Peyer's patch (tissue), 4 donors: ENCODE results near the gene NT5C3B. TPM values are rescaled to one million over a fixed set of nuclear protein-coding genes. Genes with fewer than 3 reads are reported as not detected.
"Not testable (repeated sequence)": the region's sequence is repeated elsewhere in the genome, so short reads cannot be mapped to it uniquely, and the experiment has no call there.

Experiments
- DNase-seq, 3 donors: peaks; one replicate each; pipeline ENCODE4 v3.0.0-alpha.2; 2017 to 2019
- H3K27ac ChIP-seq, 4 donors: fragments of 200-600 bp; sonication (generic); one replicate each; pipeline ENCODE4 v1.5.1; 2016 to 2019
- H3K27me3 ChIP-seq, 2 donors: fragments of 200-600 bp; sonication (generic); one replicate each; pipeline ENCODE4 v1.5.1; 2019
- H3K36me3 ChIP-seq, 3 donors: fragments of 200-600 bp; sonication (generic); one replicate each; pipeline ENCODE4 v1.5.1; 2016 to 2019
- H3K4me1 ChIP-seq, 4 donors: fragments of 200-600 bp; sonication (generic); one replicate each; pipeline ENCODE4 v1.5.1; 2016 to 2019
- H3K4me3 ChIP-seq, 4 donors: fragments of 200-600 bp; sonication (generic); 1 replicate in 3 of 4; 2 replicates in 1 of 4; pipeline ENCODE4 v1.5.1; 2016 to 2019; ENCODE audit warnings: mild to moderate bottlenecking in 1 of 4
- H3K9me3 ChIP-seq, 4 donors: fragments of 200-600 bp; sonication (generic); one replicate each; pipeline ENCODE4 v1.5.1; 2016 to 2019; ENCODE audit warnings: mild to moderate bottlenecking in 1 of 4
- CTCF ChIP-seq, 6 experiments: fragments of 450-650 bp in 4 of 6; fragments of 200-600 bp in 2 of 6; sonication (generic) in 1 of 6; IDR thresholded peaks; one replicate each; pipeline ENCODE4 v1.5.1; 2017 to 2019; ENCODE audit warnings: antibody characterized with exemption in 6 of 6, mild to moderate bottlenecking in 3 of 6, moderate library complexity in 1 of 6
- POLR2A ChIP-seq, 2 donors: fragments of 450-650 bp; IDR thresholded peaks; one replicate each; pipeline ENCODE4 v1.5.1; 2017; ENCODE audit warnings: antibody characterized with exemption in 2 of 2, mild to moderate bottlenecking in 2 of 2, moderate library complexity in 2 of 2
- total RNA-seq, 4 donors: library from RNA; depleted of rRNA; stranded (reverse); fragments of >200 nt; gene quantifications; one replicate each; pipeline ENCODE4 v1.1.0, GENCODE V29; 2016

NT5C3B gene
- total RNA-seq, 4 donors from 2014 or later = 5.8 to 40.4 (median 20.1) TPM

GRCh38 chr17:41849251-41849990, 13.4 kb upstream of the NT5C3B start:
- no peaks in the 10 kb centered on the region for H3K4me1 ChIP-seq
- H3K36me3 ChIP-seq = peaks cover 0 to 13% (median 0%) of the 10 kb centered on the region in 3 donors
- no peak overlapping the region for H3K4me3 ChIP-seq
- H3K27me3 ChIP-seq = no peaks in the 10 kb centered on the region
- no peaks in the 10 kb centered on the region for H3K9me3 ChIP-seq
- no peak for TF ChIP-seq POLR2A (IDR thresholded peaks at IDR 0.05)
- DNase-seq = no peak
- no peak overlapping the region for H3K27ac ChIP-seq

- peaks cover 0 to 6% (median 0%) of the 10 kb centered on the region in 3 donors for H3K36me3 ChIP-seq
- TF ChIP-seq CTCF (IDR thresholded peaks at IDR 0.05) = no peak
- H3K9me3 ChIP-seq = no peaks in the 10 kb centered on the region
- H3K27me3 ChIP-seq = no peaks in the 10 kb centered on the region
- no peaks in the 10 kb centered on the region for H3K4me1 ChIP-seq
- H3K4me3 ChIP-seq = no peak overlapping the region
- DNase-seq = no peak
- no peak overlapping the region for H3K27ac ChIP-seq
Measured at GRCh38 chr17:41848788-41849187, 12.8 kb upstream of the NT5C3B start.

- no peaks in the 10 kb centered on the region for H3K36me3 ChIP-seq
- no peaks in the 10 kb centered on the region for H3K4me1 ChIP-seq
- no peak for DNase-seq
- no peaks in the 10 kb centered on the region for H3K9me3 ChIP-seq
- no peaks in the 10 kb centered on the region for H3K27me3 ChIP-seq
- TF ChIP-seq CTCF (IDR thresholded peaks at IDR 0.05) (no peak), POLR2A (IDR thresholded peaks at IDR 0.05) (no peak)
- H3K4me3 ChIP-seq = no peak overlapping the region
- no peak overlapping the region for H3K27ac ChIP-seq
Measured at GRCh38 chr17:41844971-41845370, 8.9 kb upstream of the NT5C3B start.

GRCh38 chr17:41840781-41841180, 4.7 kb upstream of the NT5C3B start:
- H3K27ac ChIP-seq, H3K4me3 ChIP-seq, H3K9me3 ChIP-seq, H3K36me3 ChIP-seq, H3K4me1 ChIP-seq, H3K27me3 ChIP-seq: not testable (repeated sequence)
- peak in 1 of 3 donors; percentile 11 for DNase-seq

- not testable (repeated sequence) for H3K4me3 ChIP-seq, H3K27me3 ChIP-seq, DNase-seq, H3K27ac ChIP-seq, H3K4me1 ChIP-seq, H3K9me3 ChIP-seq, H3K36me3 ChIP-seq
Measured at GRCh38 chr17:41839448-41839847, 3.4 kb upstream of the NT5C3B start.

GRCh38 chr17:41837761-41838538, 1.9 kb upstream of the NT5C3B start, which contains the start of gene KLHL10:
KLHL10 (plus strand) TSS chr17:41837825; CDS start chr17:41837933, 108 bp downstream.
- H3K27ac ChIP-seq = no peak within 1 kb of the TSS
- no peak for TF ChIP-seq CTCF (IDR thresholded peaks at IDR 0.05)
- no peak for TF ChIP-seq POLR2A (IDR thresholded peaks at IDR 0.05)
- H3K27me3 ChIP-seq = no peaks in the 10 kb centered on the region
- peaks cover 0 to 5% (median 2%) of the 10 kb centered on the region in 4 donors for H3K4me1 ChIP-seq
- peak within 1 kb of the TSS in 3 of 4 donors; percentile 71 to 88 (median 83) for H3K4me3 ChIP-seq
- no peaks in the 10 kb centered on the region for H3K9me3 ChIP-seq
- DNase-seq = peak in 1 of 3 donors; percentile 42
- H3K36me3 ChIP-seq = no peaks in the 10 kb centered on the region

GRCh38 chr17:41836550-41837196, 641 bp upstream of the NT5C3B start:
- Histone ChIP-seq H3K9me3 (no peaks in the 10 kb centered on the region), H3K27me3 (no peaks in the 10 kb centered on the region), H3K4me3 (peak overlapping the region; percentile 52 to 88 (median 77)), H3K27ac (peak overlapping the region in 3 of 4 donors; percentile 54 to 73 (median 69)), H3K36me3 (peaks cover 0 to 7% (median 0%) of the 10 kb centered on the region in 3 donors), H3K4me1 (peaks cover 0 to 5% (median 2%) of the 10 kb centered on the region in 4 donors)
- DNase-seq = peak in 1 of 3 donors; percentile 30
- TF ChIP-seq CTCF (IDR thresholded peaks at IDR 0.05) (no peak), POLR2A (IDR thresholded peaks at IDR 0.05) (no peak)
